ENCODE measurements around the gene OVCH2.
"Not testable (repeated sequence)": the region's sequence is repeated elsewhere in the genome, so short reads cannot be mapped to it uniquely, and the experiment has no call there.

The OVCH2 gene

GRCh38 chr11:7667460-7667859 is 38.8 kb downstream of the OVCH2 start:
- DNase-seq (ENCODE audit: low read depth, low spot score): no peak
- H3K36me3 ChIP-seq (ENCODE audit: insufficient read depth, low read length): no peaks in the 10 kb centered on the region
- TF ChIP-seq EZH2 (IDR thresholded peaks at IDR 0.05): no peak
- no peak for TF ChIP-seq POLR2AphosphoS5 (IDR thresholded peaks at IDR 0.05; ENCODE audit: borderline replicate concordance, low read depth, low read length)
- no peak for TF ChIP-seq FOXP2 (optimal IDR thresholded peaks at IDR 0.05; ENCODE audit: control extremely low read depth, extremely low read length, insufficient read depth)
- no peak overlapping the region for H3K27ac ChIP-seq
- no peak overlapping the region for H3K9ac ChIP-seq (ENCODE audit: insufficient read length)
- no peak overlapping the region for H3K4me3 ChIP-seq
- H3K9me3 ChIP-seq (ENCODE audit: low read depth, low read length): no peaks in the 10 kb centered on the region

DNA sequence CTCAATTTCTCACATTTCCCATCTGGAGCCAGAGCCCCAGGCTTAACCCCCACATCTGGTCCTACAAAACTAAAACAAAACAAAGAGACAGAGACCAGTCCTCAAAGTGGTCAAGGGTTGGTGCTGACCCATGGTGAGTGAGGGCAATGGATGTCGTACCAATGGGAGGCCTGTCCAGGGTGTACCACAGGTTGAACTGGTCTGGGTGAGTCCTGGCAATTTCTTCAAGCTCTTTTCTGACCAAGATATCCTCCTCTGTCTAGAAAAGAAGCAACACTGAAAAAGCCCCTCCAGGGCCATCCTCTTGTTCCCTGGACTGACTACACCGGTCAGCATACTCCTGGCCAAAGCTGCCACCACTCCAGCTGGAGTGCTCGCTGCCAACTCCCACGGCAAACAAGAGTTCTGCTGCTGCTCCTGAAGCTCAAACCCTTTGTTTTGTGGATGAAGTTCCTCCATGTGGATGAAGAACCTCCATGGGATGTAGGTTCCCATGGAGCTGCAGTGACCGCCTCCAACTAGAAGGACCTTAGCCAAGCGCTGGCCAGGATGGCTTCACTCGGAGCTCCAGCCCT is 39.9 kb downstream of the OVCH2 start:
- Histone ChIP-seq H3K4me3 (no peak overlapping the region), H3K36me3 (ENCODE audit: insufficient read depth, low read length) (no peaks in the 10 kb centered on the region), H3K9ac (ENCODE audit: insufficient read length) (no peak overlapping the region), H3K27ac (no peak overlapping the region), H3K9me3 (ENCODE audit: low read depth, low read length) (no peaks in the 10 kb centered on the region)
- TF ChIP-seq POLR2AphosphoS5 (IDR thresholded peaks at IDR 0.05; ENCODE audit: borderline replicate concordance, low read depth, low read length) (no peak), EZH2 (IDR thresholded peaks at IDR 0.05) (no peak), FOXP2 (optimal IDR thresholded peaks at IDR 0.05; ENCODE audit: control extremely low read depth, extremely low read length, insufficient read depth) (no peak)
- no peak for DNase-seq (ENCODE audit: low read depth, low spot score)

DNA sequence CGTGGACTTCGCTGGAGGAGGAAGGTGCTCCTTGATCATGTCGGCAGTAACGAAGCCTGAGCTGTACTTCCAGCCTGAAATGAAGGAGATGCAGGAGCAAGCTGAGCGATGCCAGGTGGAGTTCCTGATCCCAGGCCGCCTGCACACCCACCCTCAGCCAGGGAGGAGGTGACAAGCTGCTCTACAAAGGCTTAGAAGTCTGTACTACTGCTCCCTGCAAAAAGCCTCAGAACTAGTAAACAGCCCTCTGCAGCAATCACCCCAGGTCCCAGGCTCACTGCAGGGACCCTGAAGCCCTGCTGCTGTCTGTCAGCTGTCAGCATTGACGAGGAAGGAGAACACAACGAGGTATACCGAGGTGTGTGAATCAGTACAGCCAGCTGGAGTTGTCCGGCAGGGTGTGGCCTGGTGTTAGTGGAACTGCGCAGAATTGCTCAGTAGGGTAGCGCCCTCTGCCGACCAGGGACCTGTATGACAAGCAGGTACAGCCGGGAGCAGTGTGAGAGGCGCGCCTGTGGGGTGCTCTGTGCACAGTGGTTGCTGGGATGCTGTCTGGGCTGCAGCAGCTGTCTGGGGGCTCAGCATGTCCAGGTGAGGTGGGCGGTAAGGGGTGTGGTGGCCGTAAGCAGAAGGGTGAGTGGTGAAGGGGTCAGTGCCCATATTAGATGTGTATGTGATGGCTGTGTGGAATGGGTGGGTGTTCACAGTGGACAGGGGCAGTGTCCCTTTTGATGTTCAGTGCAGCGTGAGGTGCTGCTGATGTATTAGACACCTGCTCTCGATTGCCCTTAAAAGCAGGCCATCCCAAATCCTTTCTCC is 40.6 kb downstream of the OVCH2 start:
- Histone ChIP-seq H3K27ac (no peak overlapping the region), H3K4me3 (no peak overlapping the region), H3K9me3 (ENCODE audit: low read depth, low read length) (no peaks in the 10 kb centered on the region), H3K36me3 (ENCODE audit: insufficient read depth, low read length) (no peaks in the 10 kb centered on the region), H3K9ac (ENCODE audit: insufficient read length) (no peak overlapping the region)
- no peak for DNase-seq (ENCODE audit: low read depth, low spot score)
- TF ChIP-seq EZH2 (IDR thresholded peaks at IDR 0.05) (no peak), POLR2AphosphoS5 (IDR thresholded peaks at IDR 0.05; ENCODE audit: borderline replicate concordance, low read depth, low read length) (no peak), FOXP2 (optimal IDR thresholded peaks at IDR 0.05; ENCODE audit: control extremely low read depth, extremely low read length, insufficient read depth) (no peak)

- H3K36me3 ChIP-seq (ENCODE audit: insufficient read depth, low read length): no peaks in the 10 kb centered on the region
- H3K9me3 ChIP-seq (ENCODE audit: low read depth, low read length): no peaks in the 10 kb centered on the region
- no peak overlapping the region for H3K27ac ChIP-seq
- no peak for DNase-seq (ENCODE audit: low read depth, low spot score)
- no peak overlapping the region for H3K9ac ChIP-seq (ENCODE audit: insufficient read length)
- TF ChIP-seq POLR2AphosphoS5 (IDR thresholded peaks at IDR 0.05; ENCODE audit: borderline replicate concordance, low read depth, low read length): no peak
- no peak for TF ChIP-seq FOXP2 (optimal IDR thresholded peaks at IDR 0.05; ENCODE audit: control extremely low read depth, extremely low read length, insufficient read depth)
- no peak for TF ChIP-seq EZH2 (IDR thresholded peaks at IDR 0.05)
- H3K4me3 ChIP-seq: no peak overlapping the region
Observed at GRCh38 chr11:7664867-7665266, 41.4 kb downstream of the OVCH2 start.

DNA sequence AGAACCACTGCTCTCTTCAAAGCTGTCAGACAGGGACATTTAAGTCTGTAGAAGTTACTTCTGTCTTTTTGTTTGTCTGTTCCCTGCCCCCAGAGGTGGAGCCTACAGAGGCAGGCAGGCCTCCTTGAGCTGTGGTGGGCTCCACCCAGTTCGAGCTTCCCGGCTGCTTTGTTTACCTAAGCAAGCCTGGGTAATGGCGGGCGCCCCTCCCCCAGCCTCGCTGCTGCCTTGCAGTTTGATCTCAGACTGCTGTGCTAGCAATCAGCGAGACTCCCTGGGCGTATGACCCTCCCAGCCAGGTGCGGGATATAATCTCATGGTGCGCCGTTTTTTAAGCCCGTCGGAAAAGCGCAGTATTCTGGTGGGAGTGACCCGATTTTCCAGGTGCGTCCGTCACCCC is 42.7 kb downstream of the OVCH2 start:
- H3K36me3 ChIP-seq (ENCODE audit: insufficient read depth, low read length); H3K4me3 ChIP-seq; H3K27ac ChIP-seq; H3K9ac ChIP-seq (ENCODE audit: insufficient read length); DNase-seq (ENCODE audit: low read depth, low spot score); H3K9me3 ChIP-seq (ENCODE audit: low read depth, low read length): not testable (repeated sequence)

DNA sequence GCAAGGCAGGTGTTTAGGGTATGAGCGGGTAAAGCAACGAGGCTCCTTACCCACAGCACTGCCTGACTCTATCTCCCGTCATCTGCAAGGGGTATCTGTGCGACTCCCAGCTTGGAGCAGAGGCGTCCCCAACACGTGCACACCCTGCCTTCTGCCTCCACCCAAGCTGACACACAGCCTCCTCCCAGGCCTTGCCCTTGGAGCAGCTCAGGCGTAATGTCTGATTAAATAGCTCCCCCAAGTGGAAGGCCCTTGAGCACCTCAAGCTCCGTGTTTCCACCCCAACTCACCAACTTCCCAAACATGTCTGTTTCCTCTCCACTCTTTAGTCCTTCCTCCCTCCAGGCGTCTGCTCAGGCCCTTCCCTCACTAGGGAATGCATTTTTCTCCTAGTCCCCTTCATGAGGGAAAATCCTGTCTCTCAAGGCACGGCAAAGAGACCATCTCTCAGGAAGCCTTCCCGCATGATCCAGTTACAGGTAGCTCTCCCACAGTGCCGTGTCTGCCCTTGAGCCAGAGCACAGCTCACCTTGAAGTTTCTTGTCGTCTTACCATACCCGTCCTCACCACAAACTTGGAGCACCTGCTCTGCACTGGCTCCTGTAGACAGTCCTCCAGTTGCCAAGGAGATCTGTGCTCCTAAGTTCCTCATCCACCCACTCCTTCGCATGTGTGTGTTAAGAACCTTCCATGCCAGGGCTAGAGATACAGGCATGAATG is 48.8 kb downstream of the OVCH2 start:
- H3K9ac ChIP-seq (ENCODE audit: insufficient read length): no peak overlapping the region
- TF ChIP-seq FOXP2 (optimal IDR thresholded peaks at IDR 0.05; ENCODE audit: control extremely low read depth, extremely low read length, insufficient read depth) (no peak), EZH2 (IDR thresholded peaks at IDR 0.05) (no peak), POLR2AphosphoS5 (IDR thresholded peaks at IDR 0.05; ENCODE audit: borderline replicate concordance, low read depth, low read length) (no peak)
- no peak overlapping the region for H3K27ac ChIP-seq
- DNase-seq (ENCODE audit: low read depth, low spot score): no peak
- H3K36me3 ChIP-seq (ENCODE audit: insufficient read depth, low read length): no peaks in the 10 kb centered on the region
- H3K9me3 ChIP-seq (ENCODE audit: low read depth, low read length): no peaks in the 10 kb centered on the region
- H3K4me3 ChIP-seq: no peak overlapping the region

DNA sequence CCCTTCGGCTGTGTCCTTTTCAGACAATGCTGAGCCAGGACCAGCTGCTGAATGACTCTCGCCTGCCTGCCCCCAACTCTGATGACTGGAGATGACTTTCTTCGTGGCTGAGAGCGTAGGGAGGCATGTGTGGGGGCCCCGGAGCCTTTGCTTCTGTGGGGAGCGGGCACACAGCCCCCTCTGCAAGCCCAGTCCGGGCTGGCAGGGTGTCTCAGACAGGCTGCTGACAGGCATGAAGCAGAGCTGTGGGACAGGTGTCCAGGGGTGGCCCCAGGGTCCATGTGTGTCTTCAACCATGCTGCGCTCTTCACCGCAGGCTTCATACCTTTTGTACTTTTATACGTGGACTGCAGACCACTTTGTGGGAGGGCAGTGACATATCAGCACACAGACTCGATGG is 49.6 kb downstream of the OVCH2 start:
- H3K9ac ChIP-seq (ENCODE audit: insufficient read length): no peak overlapping the region
- no peaks in the 10 kb centered on the region for H3K9me3 ChIP-seq (ENCODE audit: low read depth, low read length)
- TF ChIP-seq FOXP2 (optimal IDR thresholded peaks at IDR 0.05; ENCODE audit: control extremely low read depth, extremely low read length, insufficient read depth) (no peak), POLR2AphosphoS5 (IDR thresholded peaks at IDR 0.05; ENCODE audit: borderline replicate concordance, low read depth, low read length) (no peak), EZH2 (IDR thresholded peaks at IDR 0.05) (no peak)
- H3K27ac ChIP-seq: no peak overlapping the region
- H3K36me3 ChIP-seq (ENCODE audit: insufficient read depth, low read length): no peaks in the 10 kb centered on the region
- DNase-seq (ENCODE audit: low read depth, low spot score): no peak
- H3K4me3 ChIP-seq: no peak overlapping the region

DNA sequence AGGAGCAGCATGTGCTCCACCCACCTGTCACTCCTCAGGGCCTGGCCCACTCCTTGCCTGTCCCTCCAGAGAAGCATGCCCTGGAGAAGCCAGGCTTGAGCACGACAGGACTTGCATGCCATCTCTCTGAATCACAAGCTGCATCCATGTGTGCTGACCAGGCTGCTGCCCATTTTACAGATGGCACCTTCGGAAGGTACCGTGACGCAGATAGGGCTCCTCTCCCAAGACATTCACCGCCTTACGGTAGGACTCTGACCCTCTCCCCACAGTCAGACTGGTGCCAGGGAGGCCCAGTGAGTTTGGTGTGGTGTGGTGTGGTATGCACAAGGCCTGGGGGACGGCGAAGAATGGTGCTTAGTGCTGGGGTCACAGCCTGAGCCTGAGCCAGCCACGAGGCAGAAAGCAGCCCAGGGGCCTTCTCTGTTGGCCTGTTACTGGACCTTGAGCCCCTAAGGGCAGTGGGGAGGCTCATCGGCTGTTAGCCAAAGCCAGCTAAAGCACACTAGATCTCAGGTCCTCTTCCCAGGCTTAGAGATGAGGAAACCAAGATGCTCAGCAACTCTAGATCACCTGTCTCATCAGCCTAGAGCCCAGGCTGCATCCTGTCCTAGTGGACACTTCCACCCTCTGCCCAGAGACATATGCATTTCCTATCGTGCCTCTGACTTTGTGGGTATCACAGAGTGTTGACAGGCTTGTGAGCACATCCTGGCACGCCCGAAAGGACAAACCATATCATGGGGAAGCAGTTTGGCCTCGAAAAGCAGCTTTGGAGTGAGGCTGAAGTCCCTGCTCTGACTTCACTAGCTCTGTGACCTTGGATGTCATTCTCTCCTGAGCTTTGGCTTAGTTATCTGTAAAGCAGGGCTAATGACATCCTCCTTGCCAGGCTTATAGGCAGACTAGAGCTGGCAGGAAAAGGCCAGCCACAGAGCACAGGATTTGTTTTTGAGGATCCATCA is 50.7 kb downstream of the OVCH2 start:
- no peak overlapping the region for H3K9ac ChIP-seq (ENCODE audit: insufficient read length)
- DNase-seq (ENCODE audit: low read depth, low spot score): no peak
- no peaks in the 10 kb centered on the region for H3K9me3 ChIP-seq (ENCODE audit: low read depth, low read length)
- no peaks in the 10 kb centered on the region for H3K36me3 ChIP-seq (ENCODE audit: insufficient read depth, low read length)
- no peak overlapping the region for H3K27ac ChIP-seq
- no peak overlapping the region for H3K4me3 ChIP-seq
- no peak for TF ChIP-seq POLR2AphosphoS5 (IDR thresholded peaks at IDR 0.05; ENCODE audit: borderline replicate concordance, low read depth, low read length)
- no peak for TF ChIP-seq FOXP2 (optimal IDR thresholded peaks at IDR 0.05; ENCODE audit: control extremely low read depth, extremely low read length, insufficient read depth)
- TF ChIP-seq EZH2 (IDR thresholded peaks at IDR 0.05): no peak

All from SK-N-MC (cell line).